WTC11 (cell line): Measurements from ENCODE around the gene RAB3GAP1.

Experiments
- CTCF ChIP-seq: fragments of 200-600 bp; IDR thresholded peaks from 2 replicates; pipeline ENCODE4 v1.8.0; 2022; ENCODE audit warnings: antibody characterized with exemption
- USF2 ChIP-seq: sonication (generic); formaldehyde crosslinking; IDR thresholded peaks from 2 replicates; pipeline ENCODE4 v1.8.1; 2023; ENCODE audit warnings: mild to moderate bottlenecking, missing genetic modification reagents, moderate library complexity

GRCh38 chr2:135163306-135163705 is 111.2 kb downstream of the RAB3GAP1 start:
- TF ChIP-seq USF2 (CRISPR knock-in tag) = no peak
- no peak for TF ChIP-seq CTCF
